C4-2B (cell line): ENCODE data around the gene GNB2.

Experiments used
- H3K27ac ChIP-seq: fragments of 450-650 bp; 2 replicates; pipeline ENCODE4 v1.5.1; 2017
- CTCF ChIP-seq: fragments of 450-650 bp; conservative IDR thresholded peaks from 2 replicates; pipeline ENCODE4 v1.5.1; 2017; ENCODE audit warnings: mild to moderate bottlenecking
- ZFX ChIP-seq: fragments of 450-650 bp; IDR thresholded peaks from 2 replicates; pipeline ENCODE4 v1.6.1; 2017

GNB2 gene

DNA sequence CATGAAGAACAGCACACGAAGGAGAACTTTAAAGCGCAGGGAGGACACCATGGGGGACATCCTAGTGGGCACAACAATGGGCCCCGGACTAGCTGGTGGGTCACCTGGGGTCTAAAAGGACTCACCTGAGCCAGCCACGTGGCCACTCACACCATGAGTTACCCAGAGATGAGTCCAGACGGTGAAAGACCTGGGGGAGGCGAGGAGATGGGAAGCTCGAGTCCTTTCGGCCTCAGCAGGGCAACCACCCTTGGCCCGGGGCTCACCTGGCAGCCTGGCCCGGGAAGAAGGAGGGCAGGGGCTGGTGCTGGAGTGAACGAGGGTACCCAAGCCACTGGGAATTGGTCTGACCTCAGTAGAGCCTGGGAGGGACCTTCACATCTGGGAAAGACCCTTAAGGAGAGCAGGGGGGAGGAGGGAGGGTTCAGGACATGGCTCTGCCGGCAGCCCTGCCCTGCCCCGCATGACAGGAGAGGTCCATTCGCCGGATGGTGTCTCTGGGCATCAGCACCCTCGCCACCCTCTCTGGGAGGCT, 14.9 kb downstream of the GNB2 start:
- TF ChIP-seq ZFX: no peak
- no peak for TF ChIP-seq CTCF
- H3K27ac ChIP-seq: no peak overlapping the region

DNA sequence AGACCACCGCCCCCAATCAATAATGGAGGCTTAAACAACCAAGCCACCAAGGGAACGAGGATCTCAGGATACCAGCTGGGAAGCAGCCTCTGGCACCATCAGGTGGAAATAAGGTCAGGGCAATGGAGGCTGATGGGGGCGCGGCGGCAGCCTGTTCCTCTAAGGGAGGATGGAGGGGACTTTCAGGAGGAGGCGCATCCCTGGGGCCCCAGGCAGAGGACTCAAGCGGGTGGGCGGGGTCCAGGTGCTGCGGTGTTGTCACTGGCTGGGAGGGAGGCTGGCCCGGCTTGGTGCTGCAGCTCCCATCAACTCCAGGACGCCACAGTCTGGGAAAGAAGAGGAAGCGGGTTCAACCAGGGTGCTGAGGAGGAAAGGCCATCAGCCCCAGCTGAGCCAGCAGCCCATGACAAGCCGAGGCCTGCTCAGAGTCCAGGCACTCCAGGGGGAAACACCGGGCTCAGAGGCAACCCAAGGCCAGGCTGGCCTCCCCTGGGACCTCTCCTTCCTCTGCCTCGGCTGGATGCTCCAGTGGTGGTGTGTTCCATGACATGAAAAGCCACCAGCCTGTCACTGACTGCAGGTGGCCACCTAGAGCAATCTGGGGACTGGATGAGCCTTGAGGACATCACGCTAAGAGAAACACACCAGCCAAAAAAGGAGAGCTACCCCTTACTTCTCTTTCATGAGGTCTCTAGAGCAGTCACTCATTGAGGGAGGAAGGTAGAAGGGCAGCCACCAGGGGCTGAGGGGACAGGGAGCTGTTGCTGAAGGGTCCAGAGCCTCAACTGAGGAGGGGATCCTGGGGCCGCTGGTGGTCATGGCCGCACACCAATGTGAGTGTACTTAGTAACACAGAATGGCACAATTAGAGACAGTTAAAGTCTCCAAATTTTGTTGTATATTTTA, 15.9 kb downstream of the GNB2 start:
- no peak overlapping the region for H3K27ac ChIP-seq
- TF ChIP-seq ZFX (no peak), CTCF (no peak)

GRCh38 chr7:100691676-100692577, 18.4 kb downstream of the GNB2 start:
- TF ChIP-seq ZFX (no peak), CTCF (peak; percentile 99)
- H3K27ac ChIP-seq: no peak overlapping the region; the same call in 1 of the 2 replicates

DNA sequence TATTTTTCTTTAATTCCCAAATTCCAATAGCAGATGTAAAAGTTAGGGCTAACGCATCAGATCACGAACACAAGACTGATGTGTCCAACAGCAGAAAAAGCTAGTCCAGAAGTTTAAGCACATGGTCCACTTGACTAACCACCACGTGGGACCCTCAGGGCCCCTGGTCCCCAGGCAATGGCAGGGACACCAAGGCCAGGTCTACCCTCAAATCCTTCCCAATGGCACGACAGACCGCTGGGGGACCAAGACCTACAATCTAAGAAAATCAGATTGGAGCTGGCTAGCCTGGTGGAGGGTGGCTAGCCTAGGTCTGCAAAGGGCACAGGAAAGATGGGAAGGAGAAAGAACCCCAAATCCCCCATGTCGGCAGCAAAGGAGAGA, 19.0 kb downstream of the GNB2 start:
- H3K27ac ChIP-seq: peak overlapping the region; percentile 86
- TF ChIP-seq ZFX (no peak), CTCF (no peak)

DNA sequence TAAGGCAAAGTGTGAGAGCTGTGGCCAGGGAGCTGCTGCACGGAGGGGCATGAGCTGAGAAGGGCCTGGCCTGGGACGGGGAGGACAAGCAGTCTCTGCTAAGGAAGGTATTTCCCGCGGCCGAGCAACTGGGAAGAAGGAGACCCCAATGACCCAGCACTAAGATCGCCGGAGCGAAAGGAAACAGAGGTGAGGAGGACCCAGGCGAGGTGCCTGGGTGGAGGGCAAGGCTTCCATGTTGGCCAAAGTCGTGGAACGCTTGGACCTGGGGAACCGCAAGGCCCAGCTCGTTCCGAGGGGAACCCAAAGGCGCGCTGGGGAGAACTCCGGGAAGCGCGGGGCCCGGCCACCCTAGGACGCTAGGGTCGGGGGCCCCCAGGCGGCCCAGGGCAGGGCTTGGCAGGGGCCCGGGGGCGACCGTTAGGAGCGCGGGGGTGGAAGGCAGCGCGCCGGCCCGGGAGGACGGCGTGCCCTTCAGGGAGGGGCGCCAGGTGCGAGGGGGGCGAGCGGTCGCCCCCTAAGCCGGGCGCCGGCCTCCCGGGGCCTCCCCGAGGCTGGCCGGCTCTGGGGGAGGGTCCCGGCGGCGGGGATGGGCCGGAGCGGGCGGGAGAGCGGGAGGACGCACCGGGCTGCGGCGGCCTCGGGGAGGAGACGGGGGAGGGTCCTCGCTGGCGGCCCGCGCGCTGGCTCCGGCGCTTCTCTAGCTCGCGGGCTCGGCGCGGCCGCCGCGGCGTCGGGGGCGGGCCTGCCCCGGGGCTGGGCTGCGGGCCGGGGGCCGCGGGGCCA, 20.0 kb downstream of the GNB2 start:
- peak overlapping the region; percentile 86 for H3K27ac ChIP-seq
- TF ChIP-seq ZFX (peak; percentile 62; the same call in 1 of the 2 replicates), CTCF (no peak)

- no peak for TF ChIP-seq ZFX
- no peak for TF ChIP-seq CTCF
These were observed 20.7 kb downstream of the GNB2 start, which contains the start of gene GIGYF1 for GRCh38 chr7:100694098-100694745. Gene GIGYF1 (minus strand): TSS chr7:100694250. CDS start chr7:100688238, 6,012 bp downstream.

More at GRCh38 chr7:100694098-100694745, 20.7 kb downstream of the GNB2 start, which contains the start of gene GIGYF1:
- H3K27ac ChIP-seq: peak within 1 kb of the TSS; percentile 86
